GM12873 (cell line): ENCODE results near the gene OR52E8.

Experiments
- TF ChIP-seq, protein P1 (sequence below): IDR thresholded peaks from 2 replicates; pipeline ENCODE4 v1.5.1; 2012; ENCODE audit warnings: low read depth, mild to moderate bottlenecking, moderate library complexity, low read length, control low read depth; ENCODE audit not compliant: insufficient read depth; ENCODE audit errors: missing control alignments

Gene OR52E8

DNA sequence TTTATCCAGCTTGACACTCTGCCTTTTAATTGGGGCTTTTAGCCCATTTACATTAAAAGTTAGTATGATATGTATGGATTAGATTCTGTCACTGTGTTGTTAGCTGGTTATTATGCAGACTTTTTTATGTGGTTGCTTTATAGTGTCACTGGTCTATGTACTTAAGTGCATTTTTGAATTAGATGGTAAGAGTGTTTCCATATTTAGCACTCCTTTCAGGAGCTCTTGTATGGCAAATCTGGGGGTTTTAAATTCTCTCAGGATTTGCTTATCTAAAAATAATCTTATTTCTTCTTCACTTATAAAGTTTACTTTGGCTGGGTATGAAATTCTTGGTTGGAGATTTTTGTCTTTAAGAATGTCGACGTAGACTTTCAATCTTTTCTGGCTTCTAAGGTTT is 19.8 kb downstream of the OR52E8 start:
- TF ChIP-seq, protein P1, sequence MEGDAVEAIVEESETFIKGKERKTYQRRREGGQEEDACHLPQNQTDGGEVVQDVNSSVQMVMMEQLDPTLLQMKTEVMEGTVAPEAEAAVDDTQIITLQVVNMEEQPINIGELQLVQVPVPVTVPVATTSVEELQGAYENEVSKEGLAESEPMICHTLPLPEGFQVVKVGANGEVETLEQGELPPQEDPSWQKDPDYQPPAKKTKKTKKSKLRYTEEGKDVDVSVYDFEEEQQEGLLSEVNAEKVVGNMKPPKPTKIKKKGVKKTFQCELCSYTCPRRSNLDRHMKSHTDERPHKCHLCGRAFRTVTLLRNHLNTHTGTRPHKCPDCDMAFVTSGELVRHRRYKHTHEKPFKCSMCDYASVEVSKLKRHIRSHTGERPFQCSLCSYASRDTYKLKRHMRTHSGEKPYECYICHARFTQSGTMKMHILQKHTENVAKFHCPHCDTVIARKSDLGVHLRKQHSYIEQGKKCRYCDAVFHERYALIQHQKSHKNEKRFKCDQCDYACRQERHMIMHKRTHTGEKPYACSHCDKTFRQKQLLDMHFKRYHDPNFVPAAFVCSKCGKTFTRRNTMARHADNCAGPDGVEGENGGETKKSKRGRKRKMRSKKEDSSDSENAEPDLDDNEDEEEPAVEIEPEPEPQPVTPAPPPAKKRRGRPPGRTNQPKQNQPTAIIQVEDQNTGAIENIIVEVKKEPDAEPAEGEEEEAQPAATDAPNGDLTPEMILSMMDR: no peak

DNA sequence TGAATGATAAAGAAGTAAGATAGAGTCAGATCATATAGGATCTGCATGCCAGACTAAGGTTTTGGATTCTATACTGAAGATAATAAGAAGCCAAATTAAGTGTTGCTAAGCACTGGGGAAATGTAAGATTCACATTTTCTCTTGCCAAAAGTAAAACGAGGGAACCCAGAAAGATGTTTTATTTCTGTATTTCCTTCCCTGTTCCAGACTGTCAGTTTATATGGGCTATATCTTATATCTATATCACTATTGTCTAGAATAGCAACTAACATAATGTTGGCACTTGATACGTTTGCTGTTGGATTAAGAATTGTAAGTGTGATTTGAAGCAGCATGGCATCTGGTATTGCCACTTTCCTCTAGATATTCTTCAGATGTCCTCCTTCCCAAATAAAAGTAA is 24.0 kb downstream of the OR52E8 start:
- TF ChIP-seq, protein P1: no peak

DNA sequence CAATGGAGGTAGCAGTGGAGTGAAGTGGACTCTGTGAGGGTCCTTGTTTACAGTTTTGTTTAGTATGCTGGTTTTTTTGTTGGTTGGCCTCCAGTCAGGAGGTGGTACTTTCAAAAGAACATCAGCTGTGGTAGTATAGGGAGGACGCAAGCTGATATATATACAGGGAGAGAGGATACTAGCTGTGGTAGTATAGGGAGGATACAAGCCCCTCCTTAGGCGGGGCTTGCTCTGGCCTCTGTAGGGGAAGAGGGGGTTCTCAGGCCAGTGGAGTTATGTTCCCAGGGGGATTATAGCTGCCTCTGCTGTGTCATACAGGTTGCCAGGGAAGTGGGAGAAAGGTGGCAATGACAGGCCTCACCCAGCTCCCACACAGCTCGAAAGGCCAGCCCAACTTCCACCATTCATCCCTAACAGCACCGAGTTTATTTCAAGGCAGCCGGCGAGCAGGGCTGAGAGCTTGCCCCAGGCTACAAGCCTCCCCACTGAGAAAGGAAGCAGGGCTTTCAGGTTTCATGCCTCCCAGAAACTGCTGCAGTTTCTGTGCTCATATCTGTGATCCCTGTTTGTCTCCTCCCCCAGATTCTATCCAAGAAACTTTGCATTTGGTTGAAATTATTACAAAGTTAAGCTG is 26.2 kb downstream of the OR52E8 start:
- TF ChIP-seq, protein P1: no peak

DNA sequence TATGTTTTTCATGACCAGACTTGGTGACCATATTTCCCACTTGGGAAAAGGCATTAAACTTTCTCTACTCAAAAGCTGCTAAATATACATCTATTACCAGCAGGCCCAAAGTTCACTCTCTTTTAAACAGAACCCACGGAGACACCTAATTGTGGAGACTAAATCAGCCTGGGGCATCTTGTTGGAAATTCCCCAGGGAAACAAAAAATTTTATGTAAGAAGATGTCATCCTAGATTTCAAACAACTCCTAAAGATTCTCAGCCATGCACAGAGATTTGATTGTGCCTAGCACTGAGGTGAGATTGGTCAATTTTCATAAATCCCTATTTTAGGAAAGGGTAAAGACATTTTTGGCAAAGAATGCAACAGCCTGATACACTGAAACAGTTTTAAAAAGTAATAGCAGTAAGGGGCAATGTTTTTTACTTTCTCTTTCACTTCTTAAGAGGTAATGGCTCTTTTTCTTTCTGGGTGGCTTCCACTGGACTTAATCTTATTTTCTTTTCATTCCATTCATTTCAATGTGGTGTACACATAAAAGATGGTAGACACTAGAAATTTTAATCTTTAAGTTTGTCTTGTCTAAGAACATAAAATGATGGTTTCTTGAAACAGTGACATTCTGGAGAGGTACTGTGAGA is 39.1 kb downstream of the OR52E8 start:
- TF ChIP-seq, protein P1: no peak

DNA sequence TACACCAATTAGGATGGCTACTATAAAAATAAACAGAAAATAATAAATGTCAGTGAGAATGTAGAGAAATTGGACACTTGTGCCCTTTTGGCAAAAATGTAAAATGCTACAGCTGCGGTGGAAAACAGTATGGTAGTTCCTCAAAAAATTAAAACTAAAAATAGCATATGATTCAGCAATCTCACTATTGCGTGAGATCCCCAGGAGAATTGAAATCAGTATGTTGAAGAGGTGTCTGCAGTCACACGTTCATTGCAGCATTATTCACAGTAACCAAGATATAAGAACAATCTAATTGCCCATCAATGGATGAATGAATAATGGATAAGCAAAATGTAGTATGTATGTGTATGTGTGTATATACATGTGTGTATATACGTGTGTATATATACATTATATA is 42.0 kb downstream of the OR52E8 start:
- TF ChIP-seq, protein P1: no peak

DNA sequence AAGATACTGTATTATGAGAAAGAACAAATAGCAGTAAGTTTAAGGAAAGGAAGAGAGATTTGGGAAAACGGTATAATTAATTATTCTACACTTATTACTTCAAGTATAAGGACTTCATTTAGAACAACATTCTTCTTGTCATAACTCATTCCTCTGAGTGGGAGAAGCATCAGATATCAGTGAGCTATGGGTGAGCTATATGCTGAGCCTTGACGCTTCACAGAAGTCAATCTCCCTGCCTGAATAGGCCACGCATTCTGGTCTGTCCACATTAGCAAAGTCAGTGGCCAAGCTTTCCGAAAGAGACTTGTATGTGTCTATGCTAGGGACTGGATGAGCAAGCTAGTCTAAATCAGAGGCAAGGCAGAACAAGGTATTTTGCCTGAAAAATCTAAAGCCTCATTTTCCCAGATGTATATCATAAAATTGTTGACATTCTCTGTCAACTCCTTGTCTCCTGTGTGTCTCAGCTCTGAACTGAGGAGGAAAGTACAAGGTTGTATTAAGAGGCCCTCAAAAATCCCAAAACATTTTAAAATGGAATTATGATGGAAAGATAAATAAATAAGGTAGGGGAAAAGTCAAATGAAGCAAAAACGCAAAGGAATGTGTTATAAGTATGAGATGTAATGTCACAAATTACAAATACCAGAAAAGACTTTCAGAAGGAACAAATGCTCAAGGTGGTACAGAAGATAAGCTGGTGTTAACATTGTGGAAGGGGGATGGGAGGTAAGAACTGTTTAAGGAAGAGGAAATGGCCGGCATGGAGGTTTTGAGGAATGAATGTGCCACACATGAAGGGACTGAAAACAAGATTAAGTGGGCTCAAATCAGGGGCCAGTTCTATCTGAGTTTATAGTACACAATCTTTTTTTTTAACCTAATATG is 47.3 kb downstream of the OR52E8 start:
- TF ChIP-seq, protein P1: no peak

DNA sequence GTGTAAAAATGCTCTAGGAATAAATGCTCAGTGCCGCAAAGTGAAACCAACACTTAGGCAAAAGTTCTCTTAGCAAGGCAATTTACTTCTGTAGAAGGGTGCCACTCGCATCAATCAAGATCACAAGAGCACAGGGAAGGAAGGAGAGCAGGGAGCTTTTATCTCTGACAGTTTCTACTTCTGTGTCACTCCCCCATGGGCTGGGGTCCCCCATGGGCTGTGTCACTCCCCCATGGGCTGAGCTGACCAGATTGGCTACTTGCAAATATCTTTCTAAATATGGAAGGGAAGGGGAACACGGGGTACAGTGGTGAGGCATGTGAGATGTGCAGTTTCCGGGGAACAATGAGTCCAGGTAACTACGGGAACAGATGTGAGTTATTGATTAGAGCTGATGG is 48.4 kb downstream of the OR52E8 start:
- TF ChIP-seq, protein P1: no peak
